Large intestine (tissue), 3 donors: ENCODE results near the gene SLC9A8. TPM values are rescaled to one million over a fixed set of nuclear protein-coding genes. Genes with fewer than 3 reads are reported as not detected.
"Not testable (repeated sequence)": the region's sequence is repeated elsewhere in the genome, so short reads cannot be mapped to it uniquely, and the experiment has no call there.

Experiments used
- DNase-seq, 2 donors: peaks; one replicate each; pipeline versions ENCODE4 v3.0.0 to v3.0.0-alpha.2; 2013
- H3K27ac ChIP-seq: one replicate; pipeline ENCODE4 v1.5.1; 2013; ENCODE audit warnings: low read length
- H3K27me3 ChIP-seq: 2 replicates; pipeline ENCODE4 v1.6.1; 2013; ENCODE audit warnings: low read length; ENCODE audit not compliant: control insufficient read depth, insufficient read depth
- H3K36me3 ChIP-seq: 2 replicates; pipeline ENCODE4 v1.6.1; 2013; ENCODE audit warnings: low read length; ENCODE audit not compliant: control insufficient read depth, insufficient read depth
- H3K4me1 ChIP-seq: one replicate; pipeline ENCODE4 v1.6.1; 2013; ENCODE audit warnings: low read length; ENCODE audit not compliant: control insufficient read depth, insufficient read depth
- H3K4me3 ChIP-seq: one replicate; pipeline ENCODE4 v1.5.1; 2013; ENCODE audit warnings: low read length
- H3K9me3 ChIP-seq: one replicate; pipeline ENCODE4 v1.6.1; 2013; ENCODE audit warnings: mild to moderate bottlenecking, low read depth, low read length, moderate library complexity; ENCODE audit not compliant: control insufficient read depth
- WGBS: methylation state at CpG from one replicate; pipeline ENCODE4 v1.1.5; 2013; ENCODE audit warnings: low lambda C conversion rate; ENCODE audit not compliant: insufficient coverage; 5-methylcytosine and 5-hydroxymethylcytosine counted together
- polyA plus RNA-seq: library from polyadenylated mRNA; unstranded; fragments of 120-200 nt; gene quantifications from one replicate; pipeline ENCODE4 v1.2.1, GENCODE V29; 2013

Gene SLC9A8
- polyA plus RNA-seq, 1 donor = 11.3 TPM

DNA sequence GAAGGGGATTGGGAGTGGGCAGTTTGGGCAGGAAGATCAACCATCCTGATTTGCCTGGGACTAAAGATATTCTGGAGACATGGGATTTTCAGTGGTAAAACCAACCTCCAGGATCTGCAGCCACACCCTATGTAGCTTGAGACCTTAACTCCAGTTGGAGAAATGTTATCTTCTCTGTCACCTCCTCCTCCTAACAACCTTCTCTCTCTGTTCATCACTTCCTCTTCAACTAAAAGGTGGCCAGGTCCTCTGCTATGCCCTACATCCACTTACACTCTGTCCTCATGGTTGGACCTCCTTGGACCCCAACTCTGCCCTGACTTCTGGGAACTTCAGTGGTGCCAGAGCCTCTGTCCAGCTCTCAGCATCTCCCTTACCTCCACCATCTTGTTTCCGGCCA lies 42.0 kb upstream of the SLC9A8 start:
- Histone ChIP-seq H3K27ac (no peak overlapping the region), H3K4me1 (peaks cover 46% of the 10 kb centered on the region), H3K27me3 (no peaks in the 10 kb centered on the region), H3K4me3 (no peak overlapping the region), H3K9me3 (no peaks in the 10 kb centered on the region), H3K36me3 (no peaks in the 10 kb centered on the region)
- no peak for DNase-seq
- no CpG with 5 or more reads among the region's 1 CpG for WGBS

DNA sequence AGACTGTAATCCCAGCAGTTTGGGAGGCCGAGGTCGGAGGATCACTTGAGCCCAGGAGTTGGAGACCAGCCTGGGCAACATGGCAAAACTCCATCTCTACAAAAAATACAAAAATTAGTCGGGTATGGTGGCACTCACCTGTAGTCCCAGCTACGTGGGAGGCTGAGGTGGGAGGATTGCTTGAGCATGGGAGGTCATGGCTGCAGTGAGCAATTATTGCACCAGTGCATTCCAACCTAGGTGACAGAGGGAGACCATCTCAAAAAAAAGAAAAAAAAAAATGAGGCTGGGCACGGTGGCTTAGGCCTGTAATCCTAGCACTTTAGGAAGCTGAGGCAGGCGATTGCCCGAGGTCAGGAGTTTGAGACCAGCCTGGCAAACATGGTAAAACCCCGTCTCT lies 38.4 kb upstream of the SLC9A8 start:
- H3K27ac ChIP-seq = not testable (repeated sequence)

DNA sequence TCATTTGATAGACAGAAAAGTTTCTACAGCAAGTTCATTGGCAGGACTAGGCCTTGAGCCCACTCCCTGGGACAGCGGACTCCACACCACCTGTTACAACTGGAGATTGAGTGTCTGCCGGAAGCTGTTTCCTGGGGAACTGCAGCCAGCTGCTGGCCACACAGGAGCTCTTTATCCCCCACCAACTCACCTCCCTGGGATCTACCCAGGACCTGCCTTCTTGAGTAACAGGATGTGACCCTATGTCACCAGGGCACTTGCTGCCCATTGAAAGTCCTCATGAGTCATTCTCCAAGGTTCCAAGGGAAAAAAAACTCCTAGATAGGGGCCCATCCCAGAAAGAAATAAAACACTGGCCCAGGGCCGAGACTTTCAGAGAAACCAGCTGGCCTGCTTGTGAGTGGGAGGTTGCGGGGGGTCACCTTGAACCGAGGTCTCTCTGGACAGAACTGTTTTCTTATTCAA lies 37.4 kb upstream of the SLC9A8 start:
- peak; percentile 79 to 84 for DNase-seq
- Histone ChIP-seq H3K4me3 (no peak overlapping the region), H3K9me3 (no peaks in the 10 kb centered on the region), H3K27ac (peak overlapping the region; percentile 57), H3K4me1 (peaks cover 34% of the 10 kb centered on the region), H3K36me3 (no peaks in the 10 kb centered on the region), H3K27me3 (no peaks in the 10 kb centered on the region)
- WGBS = no CpG with 5 or more reads among the region's 5 CpGs

More for the DNA sequence above, 38.4 kb upstream of the SLC9A8 start:
- H3K4me3 ChIP-seq, H3K9me3 ChIP-seq, H3K36me3 ChIP-seq, DNase-seq, H3K27me3 ChIP-seq: not testable (repeated sequence)
- WGBS = 100% methylated on average over 2 of the region's 8 CpGs
- peaks cover 36% of the 10 kb centered on the region for H3K4me1 ChIP-seq

DNA sequence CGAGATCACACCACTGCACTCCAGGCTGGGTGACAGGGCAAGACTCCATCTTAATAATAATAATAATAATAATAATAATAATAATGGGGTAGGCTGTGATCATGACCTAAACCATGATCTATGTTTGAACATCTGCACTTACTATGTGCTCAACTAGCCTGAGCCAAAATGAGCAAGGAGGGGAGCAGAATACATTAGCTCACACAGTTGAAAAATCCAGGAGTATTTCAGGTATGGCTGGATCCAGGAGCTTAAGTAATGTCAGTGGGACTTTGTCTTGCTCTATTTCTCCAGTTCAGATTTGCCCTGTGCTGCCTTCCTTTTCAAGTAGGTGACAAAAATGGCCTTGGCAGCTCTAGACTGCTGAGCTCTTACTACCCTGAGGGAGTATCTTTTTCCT lies 32.7 kb upstream of the SLC9A8 start:
- H3K36me3 ChIP-seq = no peaks in the 10 kb centered on the region
- no peaks in the 10 kb centered on the region for H3K9me3 ChIP-seq
- H3K27me3 ChIP-seq = no peaks in the 10 kb centered on the region
- no peak for DNase-seq
- H3K4me3 ChIP-seq = no peak overlapping the region
- 100% methylated on average over 1 of the region's 1 CpG for WGBS
- H3K4me1 ChIP-seq = peaks cover 12% of the 10 kb centered on the region
- no peak overlapping the region for H3K27ac ChIP-seq

DNA sequence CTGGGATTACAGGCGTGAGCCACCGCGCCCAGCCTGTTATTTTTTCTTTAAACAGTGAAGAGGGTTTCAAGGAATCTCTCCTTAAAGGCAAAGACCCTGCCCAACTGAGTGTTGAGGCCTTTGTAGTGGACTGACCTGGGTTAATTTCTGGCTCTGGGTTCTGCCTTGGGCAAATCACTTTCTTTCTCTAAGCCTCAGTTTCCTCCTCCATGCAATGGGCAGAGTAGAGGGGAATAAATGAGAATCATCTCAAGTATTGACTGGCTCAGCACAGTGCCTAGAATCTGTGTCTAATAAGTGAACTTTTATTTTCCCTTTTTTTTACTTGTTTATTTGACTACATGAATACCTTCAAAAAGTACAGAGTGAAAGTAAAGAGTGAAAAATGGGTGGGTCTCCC lies 31.0 kb upstream of the SLC9A8 start:
- no peaks in the 10 kb centered on the region for H3K4me1 ChIP-seq
- no peak for DNase-seq
- H3K36me3 ChIP-seq = no peaks in the 10 kb centered on the region
- no peaks in the 10 kb centered on the region for H3K27me3 ChIP-seq
- H3K27ac ChIP-seq = no peak overlapping the region
- H3K9me3 ChIP-seq = no peaks in the 10 kb centered on the region
- no CpG with 5 or more reads among the region's 3 CpGs for WGBS
- H3K4me3 ChIP-seq = no peak overlapping the region

DNA sequence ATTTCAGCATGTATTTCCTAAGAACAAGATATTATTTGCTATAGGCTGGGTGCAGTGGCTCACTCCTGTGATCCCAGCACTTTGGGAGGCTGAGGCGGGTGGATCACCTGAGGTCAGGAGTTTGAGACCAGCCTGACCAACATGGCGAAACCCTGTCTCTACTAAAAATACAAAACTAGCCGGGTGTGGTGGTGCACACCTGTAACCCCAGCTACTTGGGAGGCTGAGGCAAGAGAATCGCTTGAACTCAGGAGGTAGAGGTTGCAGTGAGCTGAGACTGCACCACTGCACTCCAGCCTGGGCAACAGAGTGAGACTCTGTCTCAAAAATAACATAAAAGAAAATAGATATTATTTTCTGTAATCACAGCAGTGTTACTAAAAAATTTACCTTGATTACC lies 30.2 kb upstream of the SLC9A8 start:
- not testable (repeated sequence) for H3K27ac ChIP-seq, H3K9me3 ChIP-seq, H3K27me3 ChIP-seq, H3K4me3 ChIP-seq, DNase-seq, H3K36me3 ChIP-seq, H3K4me1 ChIP-seq
- no CpG with 5 or more reads among the region's 4 CpGs for WGBS

DNA sequence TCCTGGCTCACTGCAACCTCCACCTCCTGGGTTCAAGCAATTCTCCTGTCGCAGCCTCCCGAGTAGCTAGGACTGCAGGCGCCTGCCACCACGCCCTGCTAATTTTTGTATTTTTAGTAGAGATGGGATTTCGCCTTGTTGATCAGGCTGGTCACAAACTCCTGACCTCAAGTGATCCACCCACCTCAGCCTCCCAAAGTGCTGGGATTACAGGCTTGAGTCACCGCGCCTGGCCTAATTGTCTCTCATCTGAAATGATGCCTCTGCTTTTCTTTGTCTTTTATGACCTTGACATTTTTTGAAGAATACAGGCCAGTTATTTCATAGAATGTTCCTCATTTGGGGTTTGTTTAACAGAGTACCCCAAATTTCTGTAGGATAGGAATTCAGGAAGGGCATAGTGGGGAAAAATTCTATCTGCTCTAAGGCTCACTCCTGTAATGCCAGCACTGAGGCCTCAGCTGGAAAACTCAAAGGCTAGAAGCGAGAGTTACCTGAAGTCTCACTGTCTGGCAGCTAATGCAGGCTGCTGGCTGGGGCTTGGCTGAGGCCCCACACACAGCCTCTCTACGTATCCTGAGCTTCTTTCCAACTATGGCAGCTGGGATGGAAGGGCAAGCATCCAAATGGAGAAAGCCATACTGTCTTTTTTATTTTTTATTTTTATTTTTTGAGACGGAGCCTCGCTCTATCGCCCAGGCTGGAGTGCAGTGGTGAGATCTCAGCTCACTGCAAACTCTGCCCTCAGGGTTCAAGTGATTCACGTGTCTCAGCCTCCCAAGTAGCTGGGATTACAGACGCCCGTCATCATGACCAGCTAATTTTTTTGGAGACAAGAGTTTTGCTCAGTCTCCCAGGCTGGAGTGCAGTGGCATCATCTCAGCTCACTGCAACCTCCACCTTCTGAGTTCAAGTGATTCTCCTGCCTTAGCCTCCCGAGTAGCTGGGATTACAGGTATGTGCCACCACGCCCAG lies 29.3 kb upstream of the SLC9A8 start:
- not testable (repeated sequence) for H3K27ac ChIP-seq, H3K36me3 ChIP-seq, DNase-seq, H3K4me1 ChIP-seq, H3K4me3 ChIP-seq, H3K27me3 ChIP-seq, H3K9me3 ChIP-seq
- no CpG with 5 or more reads among the region's 17 CpGs for WGBS

DNA sequence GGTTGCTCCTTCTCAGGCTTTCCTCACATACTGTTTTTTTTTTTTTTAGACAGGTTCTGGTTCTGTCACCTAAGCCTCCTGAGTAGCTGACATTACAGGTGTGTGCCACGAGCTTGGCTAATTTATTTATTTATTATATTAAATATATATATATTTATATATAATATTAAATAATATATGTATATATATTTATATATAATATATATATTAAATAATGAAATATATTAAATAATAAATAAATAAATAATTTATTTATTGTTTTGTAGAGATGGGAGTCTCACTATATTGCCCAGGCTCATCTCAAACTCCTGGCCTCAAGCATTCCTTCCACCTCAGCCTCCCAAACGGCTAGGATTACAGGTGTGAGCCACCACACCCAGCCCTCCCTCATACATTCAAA lies 28.3 kb upstream of the SLC9A8 start:
- WGBS = no CpG with 5 or more reads among the region's 2 CpGs
- no peak overlapping the region for H3K27ac ChIP-seq
- H3K4me1 ChIP-seq = no peaks in the 10 kb centered on the region
- DNase-seq = no peak
- no peaks in the 10 kb centered on the region for H3K36me3 ChIP-seq
- no peaks in the 10 kb centered on the region for H3K9me3 ChIP-seq
- no peaks in the 10 kb centered on the region for H3K27me3 ChIP-seq
- H3K4me3 ChIP-seq = no peak overlapping the region

DNA sequence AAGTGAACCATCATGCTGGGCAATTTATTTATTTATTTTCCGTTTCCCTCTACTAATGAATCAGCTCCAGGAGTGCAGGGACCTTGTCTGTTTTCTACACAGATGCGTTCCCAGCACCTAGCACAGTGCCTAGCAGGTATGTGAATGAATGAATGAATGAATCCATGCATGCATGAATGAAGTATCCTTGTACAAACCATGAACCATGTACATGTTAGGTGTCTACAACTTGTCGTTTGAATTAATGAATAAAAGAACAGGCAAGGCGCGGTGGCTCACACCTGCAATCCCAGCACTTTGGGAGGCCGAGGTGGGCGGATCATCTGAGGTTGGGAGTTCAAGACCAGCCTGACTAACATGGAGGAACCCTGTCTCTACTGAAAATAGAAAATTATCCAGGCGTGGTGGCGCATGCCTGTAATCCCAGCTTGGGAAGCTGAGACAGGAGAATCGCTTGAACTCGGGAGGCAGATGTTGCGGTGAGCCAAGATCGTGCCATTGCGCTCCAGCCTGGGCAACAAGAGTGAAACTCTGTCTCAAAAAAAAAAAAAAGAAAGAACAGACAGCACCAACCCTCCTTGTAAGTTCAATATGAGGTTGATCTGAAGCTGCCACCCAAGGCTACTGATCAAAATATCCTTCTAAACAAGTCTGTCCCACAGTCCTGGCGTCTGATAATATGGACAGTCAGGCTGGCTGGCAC lies 27.3 kb upstream of the SLC9A8 start:
- no peak overlapping the region for H3K27ac ChIP-seq
- 60% methylated on average over 1 of the region's 15 CpGs for WGBS
- H3K4me3 ChIP-seq = no peak overlapping the region
- no peak for DNase-seq
- no peaks in the 10 kb centered on the region for H3K36me3 ChIP-seq
- H3K9me3 ChIP-seq = no peaks in the 10 kb centered on the region
- peaks cover 8% of the 10 kb centered on the region for H3K4me1 ChIP-seq
- H3K27me3 ChIP-seq = no peaks in the 10 kb centered on the region

DNA sequence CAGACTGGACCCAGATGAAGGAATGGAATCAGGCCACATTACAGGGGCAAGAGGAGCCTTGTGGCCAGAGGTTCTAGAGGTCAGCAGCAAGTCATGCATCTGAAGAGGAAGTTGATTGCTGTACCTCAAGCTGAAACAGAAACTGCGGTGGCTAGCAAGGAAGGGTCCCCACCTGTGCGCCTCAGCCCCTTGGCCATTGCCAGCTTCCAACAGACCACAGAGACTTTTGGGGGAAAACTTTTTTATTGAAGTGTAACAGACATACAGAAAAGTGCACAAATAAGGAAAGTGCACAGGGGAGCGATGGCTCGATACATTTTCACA lies 26.8 kb upstream of the SLC9A8 start:
- Histone ChIP-seq H3K27ac (no peak overlapping the region), H3K9me3 (no peaks in the 10 kb centered on the region), H3K36me3 (no peaks in the 10 kb centered on the region), H3K4me3 (no peak overlapping the region), H3K4me1 (peaks cover 9% of the 10 kb centered on the region), H3K27me3 (no peaks in the 10 kb centered on the region)
- DNase-seq = no peak
- WGBS = no CpG with 5 or more reads among the region's 4 CpGs
